Vagina (tissue), 2 donors: ENCODE measurements around the gene HIVEP1.

Source experiments
- CTCF ChIP-seq, 3 experiments: fragments of 450-650 bp in 2 of 3; fragments of 200-600 bp in 1 of 3; sonication (generic) in 1 of 3; IDR thresholded peaks; one replicate each; pipeline ENCODE4 v1.5.1; 2017 to 2019; ENCODE audit warnings: antibody characterized with exemption in 3 of 3, mild to moderate bottlenecking in 2 of 3, moderate library complexity in 2 of 3
- POLR2A ChIP-seq, 2 donors: fragments of 450-650 bp; IDR thresholded peaks; one replicate each; pipeline ENCODE4 v1.6.1; 2017; ENCODE audit warnings: antibody characterized with exemption in 2 of 2, mild to moderate bottlenecking in 2 of 2, moderate library complexity in 2 of 2

DNA sequence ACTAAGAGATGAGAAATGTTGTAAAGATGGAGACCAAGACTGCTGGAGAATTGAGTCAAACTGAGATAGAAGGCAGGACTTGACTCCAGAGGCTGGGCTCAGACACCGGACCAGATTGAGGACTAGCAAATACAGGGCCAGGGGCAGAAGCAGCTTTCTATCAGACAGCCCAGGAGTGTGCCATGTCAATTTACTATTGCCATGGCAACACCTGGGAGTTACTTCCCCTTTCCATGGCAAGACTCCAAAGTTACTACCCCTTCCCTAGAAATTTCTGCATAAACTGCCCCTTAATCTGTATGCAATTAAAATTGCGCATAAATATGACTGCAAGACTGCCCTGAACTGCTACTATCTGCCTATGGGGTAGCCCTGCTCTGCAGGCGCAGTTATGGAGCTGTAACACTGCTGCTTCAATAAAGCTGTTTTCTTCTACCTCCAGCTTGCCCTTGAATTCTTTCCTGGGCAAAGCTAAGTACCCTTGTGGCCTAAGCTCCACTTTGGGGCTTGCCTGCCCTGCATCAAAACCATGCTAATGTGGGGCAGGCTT, 188.0 kb downstream of the HIVEP1 start:
- no peak for TF ChIP-seq CTCF (IDR thresholded peaks at IDR 0.05)
- no peak for TF ChIP-seq POLR2A (IDR thresholded peaks at IDR 0.05)
